A549 treated with CORT108297 at 1 μM for 4 hours (cell line): ENCODE measurements around the gene BRD3. TPM values are rescaled to one million over a fixed set of nuclear protein-coding genes. Genes with fewer than 3 reads are reported as not detected.

Source experiments
- total RNA-seq: library from RNA; stranded (reverse); fragments of 200-300 nt; extraction: Qiagen RNA extraction; gene quantifications from 5 replicates; pipeline ENCODE4 v1.2.3, GENCODE V29; 2022

The BRD3 gene
- 15.0 to 21.6 TPM (median 19.9 TPM) in 5 replicates for total RNA-seq

GRCh38 chr9:134067904-134068743 lies at the start of gene BRD3:
TSS of gene BRD3 (minus strand) at chr9:134068026. CDS start at chr9:134053477, 14,549 bp downstream.

GRCh38 chr9:134024828-134025605 lies 42.8 kb downstream of the BRD3 start, which contains the start of gene BRD3OS:
TSS of gene BRD3OS (plus strand) at chr9:134025481. CDS start at chr9:134026748, 1,267 bp downstream.

GRCh38 chr9:133991964-133992779 lies 75.7 kb downstream of the BRD3 start, which contains the start of gene VAV2:
TSS of gene VAV2 (minus strand) at chr9:133992324. CDS start at chr9:133992278, 46 bp downstream.

Other genes starting within 250 kb of the BRD3 start
- gene VAV2, start 75.7 kb downstream of the BRD3 start, total RNA-seq, result 36.2 to 48.7 TPM (median 40.9 TPM) in 5 replicates
- gene BRD3OS, start 42.5 kb downstream of the BRD3 start, total RNA-seq, result 14.7 to 19.7 TPM (median 18.6 TPM) in 5 replicates
- gene WDR5, start 68.1 kb upstream of the BRD3 start, total RNA-seq, result 54.3 to 65.8 TPM (median 62.8 TPM) in 5 replicates
- not detected in 5 replicates for gene RNU6ATAC, start 96.5 kb upstream of the BRD3 start, total RNA-seq